H1 (cell line): ENCODE data around the gene ZNF225.

Experiments used
- PHF8 ChIP-seq: fragments of 200-600 bp; sonication (generic); conservative IDR thresholded peaks from 2 replicates; pipeline ENCODE4 v1.7.1; 2012; ENCODE audit warnings: low read depth, mild to moderate bottlenecking, inconsistent platforms, low read length, moderate library complexity
- POLR2A ChIP-seq, 2 experiments: IDR thresholded peaks; 1 replicate in 1 of 2; 2 replicates in 1 of 2; pipeline ENCODE4 v1.6.1; 2011; ENCODE audit warnings: low read depth in 2 of 2, low read length in 2 of 2, mild to moderate bottlenecking in 2 of 2; ENCODE audit errors: control extremely low read depth in 1 of 2
- RXRA ChIP-seq: IDR thresholded peaks from 2 replicates; pipeline ENCODE4 v1.6.1; 2011; ENCODE audit warnings: low read depth, mild to moderate bottlenecking, low read length, moderate library complexity; ENCODE audit not compliant: insufficient read depth
- SIN3A ChIP-seq, 2 experiments: IDR thresholded peaks in 1 of 2; conservative IDR thresholded peaks in 1 of 2; 2 replicates each; pipeline ENCODE4 v1.6.1; 2011 to 2012; ENCODE audit warnings: low read length in 2 of 2, improper control_type of control experiment in 1 of 2, low read depth in 1 of 2, mild to moderate bottlenecking in 1 of 2
- TF ChIP-seq, protein P1 (sequence below), 3 experiments: IDR thresholded peaks; 1 replicate in 2 of 3; 2 replicates in 1 of 3; pipeline versions ENCODE4 v1.5.1 to v1.6.1; 2011; ENCODE audit warnings: low read length in 3 of 3, mild to moderate bottlenecking in 3 of 3, inconsistent platforms in 2 of 3, low read depth in 1 of 3, moderate library complexity in 1 of 3; ENCODE audit not compliant: insufficient read depth in 1 of 3; ENCODE audit errors: control extremely low read depth in 1 of 3

DNA sequence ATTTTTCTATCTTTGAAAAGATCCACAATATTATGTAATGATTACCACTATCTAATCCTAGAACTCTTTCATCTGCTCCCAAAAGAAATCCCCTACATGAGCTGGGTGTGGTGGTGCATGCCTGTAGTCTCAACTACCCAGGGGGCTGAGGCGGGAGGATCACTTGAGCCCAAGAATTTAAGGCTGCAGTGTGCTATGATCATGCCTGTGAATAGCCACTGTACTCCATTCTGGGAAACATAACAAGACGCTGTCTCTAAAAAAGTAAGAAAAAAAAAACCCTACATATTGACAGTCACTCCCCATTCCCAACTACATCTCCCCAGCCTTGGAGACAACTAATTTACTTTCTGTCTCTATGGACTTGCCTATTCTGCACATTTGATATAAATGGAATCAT, 50.6 kb downstream of the ZNF225 start:
- TF ChIP-seq, protein P1, sequence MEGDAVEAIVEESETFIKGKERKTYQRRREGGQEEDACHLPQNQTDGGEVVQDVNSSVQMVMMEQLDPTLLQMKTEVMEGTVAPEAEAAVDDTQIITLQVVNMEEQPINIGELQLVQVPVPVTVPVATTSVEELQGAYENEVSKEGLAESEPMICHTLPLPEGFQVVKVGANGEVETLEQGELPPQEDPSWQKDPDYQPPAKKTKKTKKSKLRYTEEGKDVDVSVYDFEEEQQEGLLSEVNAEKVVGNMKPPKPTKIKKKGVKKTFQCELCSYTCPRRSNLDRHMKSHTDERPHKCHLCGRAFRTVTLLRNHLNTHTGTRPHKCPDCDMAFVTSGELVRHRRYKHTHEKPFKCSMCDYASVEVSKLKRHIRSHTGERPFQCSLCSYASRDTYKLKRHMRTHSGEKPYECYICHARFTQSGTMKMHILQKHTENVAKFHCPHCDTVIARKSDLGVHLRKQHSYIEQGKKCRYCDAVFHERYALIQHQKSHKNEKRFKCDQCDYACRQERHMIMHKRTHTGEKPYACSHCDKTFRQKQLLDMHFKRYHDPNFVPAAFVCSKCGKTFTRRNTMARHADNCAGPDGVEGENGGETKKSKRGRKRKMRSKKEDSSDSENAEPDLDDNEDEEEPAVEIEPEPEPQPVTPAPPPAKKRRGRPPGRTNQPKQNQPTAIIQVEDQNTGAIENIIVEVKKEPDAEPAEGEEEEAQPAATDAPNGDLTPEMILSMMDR (IDR thresholded peaks at IDR 0.05; ENCODE audit: control extremely low read depth in 1 of 3, insufficient read depth in 1 of 3, low read depth in 1 of 3, low read length in 3 of 3): no peak
- TF ChIP-seq POLR2A (IDR thresholded peaks at IDR 0.05; ENCODE audit: control extremely low read depth in 1 of 2, low read depth in 2 of 2, low read length in 2 of 2): no peak
- TF ChIP-seq SIN3A (conservative IDR thresholded peaks at IDR 0.05 in 1 of 2, IDR thresholded peaks at IDR 0.05 in 1 of 2; ENCODE audit: low read depth in 1 of 2, low read length in 2 of 2): no peak
- TF ChIP-seq PHF8: no peak
- no peak for TF ChIP-seq RXRA
